A673 (cell line): ENCODE measurements around the gene WRAP53. TPM values are rescaled to one million over a fixed set of nuclear protein-coding genes. Genes with fewer than 3 reads are reported as not detected.

Experiments used
- BruUV-seq: library from RNA; stranded (reverse); fragments of 400-500 nt; replicated peaks from 2 replicates; lab custom pipeline; 2021; lab: Mats Ljungman, UMichigan
- CTCF ChIA-PET: fragments of 300-600 bp; sonication (Branson Sonifier 250); formaldehyde crosslinking; loops from one replicate; lab custom pipeline; 2022; ENCODE audit warnings: antibody characterized with exemption; lab: Charles Lee
- POLR2A ChIA-PET: fragments of 300-600 bp; sonication (Branson Sonifier 250); formaldehyde crosslinking; loops from one replicate; lab custom pipeline; 2022; ENCODE audit warnings: antibody characterized with exemption; ENCODE audit not compliant: low non-redundant PET; lab: Charles Lee
- DNase-seq: peaks from one replicate; pipeline ENCODE4 v3.0.0-alpha.2; 2015; ENCODE audit warnings: low spot score
- H3K27ac ChIP-seq: fragments of 200-600 bp; sonication (generic); 2 replicates; pipeline ENCODE4 v1.5.1; 2016; ENCODE audit warnings: mixed run types, low read depth, mild to moderate bottlenecking, mixed read lengths, antibody characterized with exemption, low read length; ENCODE audit not compliant: poor library complexity, severe bottlenecking
- H3K27me3 ChIP-seq: fragments of 200-600 bp; sonication (generic); replicated peaks from 2 replicates; pipeline ENCODE4 v1.6.1; 2017; ENCODE audit warnings: mixed run types, low read depth, mild to moderate bottlenecking, mixed read lengths, antibody characterized with exemption, low read length; ENCODE audit not compliant: insufficient read depth, poor library complexity
- H3K36me3 ChIP-seq: fragments of 200-600 bp; sonication (generic); 2 replicates; pipeline ENCODE4 v1.6.1; 2016; ENCODE audit warnings: mixed run types, mild to moderate bottlenecking, mixed read lengths, antibody characterized with exemption, low read length; ENCODE audit not compliant: insufficient read depth, poor library complexity, severe bottlenecking
- H3K4me1 ChIP-seq: fragments of 200-600 bp; sonication (generic); 2 replicates; pipeline ENCODE4 v1.6.1; 2017; ENCODE audit warnings: mixed run types, mild to moderate bottlenecking, mixed read lengths, antibody characterized with exemption, low read length; ENCODE audit not compliant: insufficient read depth, poor library complexity, severe bottlenecking
- H3K4me3 ChIP-seq: fragments of 200-600 bp; sonication (generic); 2 replicates; pipeline ENCODE4 v1.5.1; 2016; ENCODE audit warnings: low read depth, mixed run types, mild to moderate bottlenecking, mixed read lengths, low read length; ENCODE audit not compliant: poor library complexity, severe bottlenecking
- H3K9me3 ChIP-seq: fragments of 200-600 bp; sonication (generic); 2 replicates; pipeline ENCODE4 v1.6.1; 2016; ENCODE audit warnings: mixed run types, low read depth, mild to moderate bottlenecking, mixed read lengths, antibody characterized with exemption, low read length; ENCODE audit not compliant: poor library complexity, severe bottlenecking
- EZH2 ChIP-seq: fragments of 200-600 bp; sonication (generic); IDR thresholded peaks from 2 replicates; pipeline ENCODE4 v1.6.1; 2017; ENCODE audit warnings: borderline replicate concordance, low read depth, mild to moderate bottlenecking, mixed read lengths, antibody characterized with exemption, low read length; ENCODE audit not compliant: poor library complexity, severe bottlenecking
- intact Hi-C: fragments of 100-400 bp; cut with micrococcal nuclease; formaldehyde crosslinking; loops from one replicate; pipeline ENCODE4 v1.10.0; 2022; ENCODE audit not compliant: unreplicated experiment
- total RNA-seq: library from RNA; stranded (reverse); gene quantifications from 2 replicates; pipeline ENCODE4 v1.2.3, GENCODE V29; 2021
- TF ChIP-seq, protein P1 (sequence below): fragments of 300-800, 200-600 bp; sonication (generic); conservative IDR thresholded peaks from 2 replicates; pipeline ENCODE4 v1.5.1; 2017; ENCODE audit warnings: low read depth, mild to moderate bottlenecking, antibody characterized with exemption, low read length, moderate library complexity, mixed read lengths

WRAP53 gene
- total RNA-seq, 1 experiment from 2014 or later, result 42.2 TPM

DNA sequence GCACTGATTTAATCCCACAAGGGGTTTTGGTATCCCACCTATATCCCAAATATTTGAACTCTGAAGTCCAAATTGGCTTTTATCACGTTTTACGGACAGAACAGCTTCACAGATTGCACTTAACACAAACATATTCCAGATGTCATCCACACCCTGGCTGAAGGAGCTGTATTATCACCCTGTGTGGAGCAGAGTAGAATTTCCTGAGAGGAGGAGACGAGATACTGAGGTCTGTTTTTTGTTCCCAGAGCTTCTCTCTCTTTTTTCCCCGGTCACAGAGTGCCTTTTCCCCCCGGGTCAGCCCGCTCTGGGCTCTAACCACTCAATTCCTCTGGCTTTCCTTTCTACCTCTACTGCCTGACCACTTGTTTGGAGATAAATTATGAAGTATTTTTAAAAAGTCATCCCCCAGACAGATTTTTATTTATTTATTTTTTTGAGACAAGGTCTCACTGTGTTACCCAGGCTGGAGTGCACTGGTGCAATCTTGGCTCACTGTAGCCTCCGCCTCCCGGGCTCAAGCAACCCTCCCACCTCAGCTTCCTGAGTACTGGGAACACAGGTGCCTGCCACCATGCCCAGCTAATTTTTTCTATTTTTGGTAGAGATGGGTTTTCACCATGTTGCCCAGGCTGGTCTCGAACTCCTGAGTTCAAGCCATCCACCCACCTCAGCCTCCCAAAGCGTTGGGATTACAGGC lies 59.9 kb downstream of the WRAP53 start:
- Histone ChIP-seq H3K36me3 (no peaks in the 10 kb centered on the region), H3K4me1 (peaks cover 5% of the 10 kb centered on the region), H3K27me3 (no peaks in the 10 kb centered on the region), H3K27ac (no peak overlapping the region), H3K4me3 (no peak overlapping the region), H3K9me3 (peaks cover 4% of the 10 kb centered on the region)
- ChIA-PET POLR2A (no interaction called here), CTCF (interaction anchor here (1.6 kb wide), 1 partner anchor 74 kb away, joined by 5 read pairs; no protein-coding TSS in a partner anchor)
- intact Hi-C loops, result no loop called here
- BruUV-seq, result no TSS peak
- no peak for DNase-seq
- no peak for TF ChIP-seq EZH2
- TF ChIP-seq, protein P1, sequence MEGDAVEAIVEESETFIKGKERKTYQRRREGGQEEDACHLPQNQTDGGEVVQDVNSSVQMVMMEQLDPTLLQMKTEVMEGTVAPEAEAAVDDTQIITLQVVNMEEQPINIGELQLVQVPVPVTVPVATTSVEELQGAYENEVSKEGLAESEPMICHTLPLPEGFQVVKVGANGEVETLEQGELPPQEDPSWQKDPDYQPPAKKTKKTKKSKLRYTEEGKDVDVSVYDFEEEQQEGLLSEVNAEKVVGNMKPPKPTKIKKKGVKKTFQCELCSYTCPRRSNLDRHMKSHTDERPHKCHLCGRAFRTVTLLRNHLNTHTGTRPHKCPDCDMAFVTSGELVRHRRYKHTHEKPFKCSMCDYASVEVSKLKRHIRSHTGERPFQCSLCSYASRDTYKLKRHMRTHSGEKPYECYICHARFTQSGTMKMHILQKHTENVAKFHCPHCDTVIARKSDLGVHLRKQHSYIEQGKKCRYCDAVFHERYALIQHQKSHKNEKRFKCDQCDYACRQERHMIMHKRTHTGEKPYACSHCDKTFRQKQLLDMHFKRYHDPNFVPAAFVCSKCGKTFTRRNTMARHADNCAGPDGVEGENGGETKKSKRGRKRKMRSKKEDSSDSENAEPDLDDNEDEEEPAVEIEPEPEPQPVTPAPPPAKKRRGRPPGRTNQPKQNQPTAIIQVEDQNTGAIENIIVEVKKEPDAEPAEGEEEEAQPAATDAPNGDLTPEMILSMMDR, result no peak

GRCh38 chr17:7750321-7750821 lies 62.1 kb downstream of the WRAP53 start:
- no peak overlapping the region for H3K27ac ChIP-seq
- intact Hi-C loops, result no loop called here

More at GRCh38 chr17:7750321-7750821, 62.1 kb downstream of the WRAP53 start:
- peaks cover 5% of the 10 kb centered on the region for H3K4me1 ChIP-seq
- DNase-seq, result no peak
- H3K36me3 ChIP-seq, result no peaks in the 10 kb centered on the region
- TF ChIP-seq, protein P1, result no peak
- TF ChIP-seq EZH2, result no peak
- H3K9me3 ChIP-seq, result peaks cover 4% of the 10 kb centered on the region
- no peak overlapping the region for H3K4me3 ChIP-seq
- ChIA-PET POLR2A (no interaction called here), CTCF (no interaction called here)
- no peaks in the 10 kb centered on the region for H3K27me3 ChIP-seq
- BruUV-seq, result no TSS peak

Other genes with a start within 250 kb of the WRAP53 start
- 18.2 and 24.6 TPM in 2 replicates for gene FGF11, start 249.0 kb upstream of the WRAP53 start, total RNA-seq
- gene CHRNB1, start 243.4 kb upstream of the WRAP53 start, total RNA-seq, result 5.2 and 8.6 TPM in 2 replicates
- gene ZBTB4, start 208.8 kb upstream of the WRAP53 start, total RNA-seq, result 17.7 and 21.0 TPM in 2 replicates
- gene SLC35G6, start 207.0 kb upstream of the WRAP53 start, total RNA-seq, result not detected in 2 replicates
- gene POLR2A, start 204.1 kb upstream of the WRAP53 start, total RNA-seq, result 330 and 341 TPM in 2 replicates
- gene TNFSF12, start 139.4 kb upstream of the WRAP53 start, total RNA-seq, result 0.55 and 0.75 TPM in 2 replicates
- gene TNFSF13, start 129.7 kb upstream of the WRAP53 start, total RNA-seq, result 0.69 and 0.74 TPM in 2 replicates
- gene SENP3, start 126.6 kb upstream of the WRAP53 start, total RNA-seq, result 113 and 122 TPM in 2 replicates
- 1.6 and 1.8 TPM in 2 replicates for gene CD68, start 108.8 kb upstream of the WRAP53 start, total RNA-seq
- 133 and 149 TPM in 2 replicates for gene MPDU1, start 104.6 kb upstream of the WRAP53 start, total RNA-seq
- gene SOX15, start 98.4 kb upstream of the WRAP53 start, total RNA-seq, result 0.87 and 1.3 TPM in 2 replicates
- gene FXR2, start 73.6 kb upstream of the WRAP53 start, total RNA-seq, result 101 TPM in 2 replicates
- gene SAT2, start 60.7 kb upstream of the WRAP53 start, total RNA-seq, result 61.7 and 79.3 TPM in 2 replicates
- 0.33 TPM in 1 of 2 replicates, not detected in the other for gene SHBG, start 58.3 kb upstream of the WRAP53 start, total RNA-seq
- gene ATP1B2, start 37.6 kb upstream of the WRAP53 start, total RNA-seq, result 3.5 and 5.9 TPM in 2 replicates
- gene TP53, start 987 bp upstream of the WRAP53 start, total RNA-seq, result 32.2 and 34.8 TPM in 2 replicates
- gene EFNB3, start 16.7 kb downstream of the WRAP53 start, total RNA-seq, result 10.0 and 15.8 TPM in 2 replicates
- gene DNAH2, start 29.3 kb downstream of the WRAP53 start, total RNA-seq, result 0.15 and 0.24 TPM in 2 replicates
- gene KDM6B, start 145.7 kb downstream of the WRAP53 start, total RNA-seq, result 46.8 and 51.1 TPM in 2 replicates
- 1.7 and 3.0 TPM in 2 replicates for gene TMEM88, start 166.6 kb downstream of the WRAP53 start, total RNA-seq
- gene NAA38, start 169.1 kb downstream of the WRAP53 start, total RNA-seq, result 64.3 and 67.7 TPM in 2 replicates
- 16.9 and 18.7 TPM in 2 replicates for gene CYB5D1, start 169.5 kb downstream of the WRAP53 start, total RNA-seq
- 249 and 264 TPM in 2 replicates for gene CHD3, start 200.3 kb downstream of the WRAP53 start, total RNA-seq
- 0.83 and 1.1 TPM in 2 replicates for gene RNF227, start 227.8 kb downstream of the WRAP53 start, total RNA-seq
- 24.8 and 32.4 TPM in 2 replicates for gene KCNAB3, start 241.4 kb downstream of the WRAP53 start, total RNA-seq
- 111 and 140 TPM in 2 replicates for gene TRAPPC1, start 243.5 kb downstream of the WRAP53 start, total RNA-seq
- 72.3 and 79.9 TPM in 2 replicates for gene CNTROB, start 243.7 kb downstream of the WRAP53 start, total RNA-seq